H4 (cell line): ENCODE data around the gene KIAA0232. TPM values are rescaled to one million over a fixed set of nuclear protein-coding genes. Genes with fewer than 3 reads are reported as not detected.
"Not testable (repeated sequence)": the region's sequence is repeated elsewhere in the genome, so short reads cannot be mapped to it uniquely, and the experiment has no call there.

Source experiments
- DNase-seq: peaks from one replicate; pipeline ENCODE4 v3.0.0-alpha.2; 2015; ENCODE audit warnings: low spot score
- total RNA-seq: library from RNA; depleted of rRNA; stranded (reverse); fragments of >200 nt; shearing (Covaris generic); gene quantifications from 2 replicates; pipeline ENCODE4 v1.2.3, GENCODE V29; 2014

The KIAA0232 gene
- total RNA-seq, 1 experiment from 2014 or later, result 24.3 TPM

- DNase-seq, result no peak
Observed at GRCh38 chr4:6900181-6900812, 117.8 kb downstream of the KIAA0232 start.

GRCh38 chr4:6900956-6901355 lies 118.4 kb downstream of the KIAA0232 start:
- no peak for DNase-seq

- DNase-seq, result no peak
Observed at GRCh38 chr4:6901669-6902317, 119.3 kb downstream of the KIAA0232 start.

GRCh38 chr4:6902318-6903042 lies 120.0 kb downstream of the KIAA0232 start:
- no peak for DNase-seq

- no peak for DNase-seq
Observed at GRCh38 chr4:6905516-6906445, 123.3 kb downstream of the KIAA0232 start.

- DNase-seq, result not testable (repeated sequence)
Observed at GRCh38 chr4:6906486-6906885, 124.0 kb downstream of the KIAA0232 start.

- DNase-seq, result no peak
Observed at GRCh38 chr4:6907658-6908191, 125.2 kb downstream of the KIAA0232 start.

GRCh38 chr4:6908432-6909112 lies 126.0 kb downstream of the KIAA0232 start:
- no peak for DNase-seq

- peak; percentile 80 for DNase-seq
Observed at GRCh38 chr4:6909113-6909969, 126.8 kb downstream of the KIAA0232 start, which contains the start of gene TBC1D14. Gene TBC1D14, plus strand, starts transcription at chr4:6909826. Its CDS starts 13,564 bp downstream, at chr4:6923390.

GRCh38 chr4:6909970-6910339 lies 127.4 kb downstream of the KIAA0232 start:
- no peak for DNase-seq

GRCh38 chr4:6910340-6910959 lies 127.9 kb downstream of the KIAA0232 start:
- no peak for DNase-seq

GRCh38 chr4:6910960-6911874 lies 128.7 kb downstream of the KIAA0232 start:
- DNase-seq, result no peak

- DNase-seq, result not testable (repeated sequence)
Observed at GRCh38 chr4:6911917-6912316, 129.4 kb downstream of the KIAA0232 start.

GRCh38 chr4:6912441-6912840 lies 129.9 kb downstream of the KIAA0232 start:
- DNase-seq, result no peak

GRCh38 chr4:6913350-6913905 lies 130.9 kb downstream of the KIAA0232 start:
- no peak for DNase-seq

GRCh38 chr4:6914448-6914847 lies 131.9 kb downstream of the KIAA0232 start:
- DNase-seq, result no peak

GRCh38 chr4:6915041-6916005 lies 132.8 kb downstream of the KIAA0232 start:
- DNase-seq, result no peak
